Activated naive CD4-positive, alpha-beta T cell treated with Interleukin-2 at 50 U/mL for 16 hours (primary cell): ENCODE data around the gene AFMID.
A peak's percentile ranks its signal among the peaks of the same experiment; 100 is the strongest.

Source experiments
- DNase-seq: peaks from one replicate; pipeline ENCODE4 v3.0.0-alpha.2; 2020

The AFMID gene

GRCh38 chr17:78180083-78180482, 7.1 kb upstream of the AFMID start:
- DNase-seq, result no peak

GRCh38 chr17:78180508-78180907, 6.7 kb upstream of the AFMID start:
- no peak for DNase-seq

GRCh38 chr17:78182504-78182903, 4.7 kb upstream of the AFMID start:
- DNase-seq, result no peak

- DNase-seq, result no peak
Observed at GRCh38 chr17:78183916-78184315, 3.2 kb upstream of the AFMID start.

- DNase-seq, result no peak
Observed at GRCh38 chr17:78184351-78184750, 2.8 kb upstream of the AFMID start.

GRCh38 chr17:78184868-78185267, 2.3 kb upstream of the AFMID start:
- no peak for DNase-seq

GRCh38 chr17:78185981-78186691, 1.0 kb upstream of the AFMID start:
- no peak for DNase-seq

- no peak for DNase-seq
Observed at GRCh38 chr17:78196716-78197115, 9.6 kb downstream of the AFMID start.

- DNase-seq, result no peak
Observed at GRCh38 chr17:78197147-78197832, 10.1 kb downstream of the AFMID start.

- no peak for DNase-seq
Observed at GRCh38 chr17:78200451-78200850, 13.3 kb downstream of the AFMID start.

- DNase-seq, result no peak
Observed at GRCh38 chr17:78202666-78203065, 15.5 kb downstream of the AFMID start.

- no peak for DNase-seq
Observed at GRCh38 chr17:78204387-78205123, 17.4 kb downstream of the AFMID start.

- DNase-seq, result no peak
Observed at GRCh38 chr17:78205124-78205775, 18.1 kb downstream of the AFMID start.

GRCh38 chr17:78206298-78206697, 19.1 kb downstream of the AFMID start:
- DNase-seq, result no peak

GRCh38 chr17:78208486-78208885, 21.3 kb downstream of the AFMID start:
- DNase-seq, result no peak

GRCh38 chr17:78210111-78210510, 22.9 kb downstream of the AFMID start:
- DNase-seq, result no peak

GRCh38 chr17:78211032-78211431, 23.9 kb downstream of the AFMID start:
- DNase-seq, result no peak

- DNase-seq, result peak; percentile 92
Observed at GRCh38 chr17:78214016-78214705, 27.0 kb downstream of the AFMID start, which contains the start of gene BIRC5. Gene BIRC5, plus strand, starts transcription at chr17:78214253. Its CDS starts 64 bp downstream, at chr17:78214317.

- no peak for DNase-seq
Observed at GRCh38 chr17:78214706-78215061, 27.5 kb downstream of the AFMID start.

GRCh38 chr17:78219396-78220150, 32.4 kb downstream of the AFMID start:
- DNase-seq, result no peak

- no peak for DNase-seq
Observed at GRCh38 chr17:78223061-78223460, 35.9 kb downstream of the AFMID start.

GRCh38 chr17:78223765-78224164, 36.6 kb downstream of the AFMID start:
- no peak for DNase-seq
